GM18858 (cell line): ENCODE measurements around the gene SEC24C.

ENCODE experiments used
- ATAC-seq: cut with Tn5 transposase; IDR thresholded peaks from one replicate; pipeline ENCODE4 v1.9.1; 2021; ENCODE audit not compliant: unreplicated experiment

SEC24C gene

DNA sequence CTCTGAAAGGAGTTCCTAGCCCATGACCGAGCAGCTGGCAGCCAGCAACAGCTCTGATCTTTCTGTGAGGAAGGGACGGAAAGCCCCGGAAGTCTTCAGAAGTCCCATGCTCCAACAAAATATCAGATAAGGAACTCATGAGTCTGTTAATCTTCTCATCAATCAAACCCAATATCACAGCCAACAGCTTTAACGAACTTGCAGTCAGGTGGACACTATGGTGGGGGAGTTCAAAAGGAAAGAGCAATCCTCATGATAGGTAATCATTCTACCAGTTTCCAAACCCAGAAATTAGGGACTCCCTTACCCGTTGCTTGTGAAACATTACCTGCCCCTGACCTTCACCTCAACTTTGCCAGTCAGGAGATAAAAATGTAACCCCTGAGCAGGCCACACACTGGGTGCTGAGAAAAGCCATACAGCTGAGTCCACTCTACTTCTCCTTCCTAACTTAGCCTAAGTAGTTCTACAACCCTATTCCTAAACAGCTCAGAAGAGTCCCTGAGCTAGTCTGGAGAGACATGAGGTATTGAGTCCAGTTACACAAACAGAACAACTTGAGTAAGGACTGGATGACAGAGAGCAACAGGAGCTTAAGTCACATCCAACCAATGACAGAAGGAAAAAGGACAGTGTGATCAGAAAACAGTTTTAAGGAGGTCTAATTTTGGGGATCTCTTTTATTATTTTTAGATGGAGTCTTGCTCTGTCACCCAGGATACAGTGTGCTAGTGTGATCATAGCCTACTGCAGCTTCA is 65.1 kb downstream of the SEC24C start:
- ATAC-seq: no peak

DNA sequence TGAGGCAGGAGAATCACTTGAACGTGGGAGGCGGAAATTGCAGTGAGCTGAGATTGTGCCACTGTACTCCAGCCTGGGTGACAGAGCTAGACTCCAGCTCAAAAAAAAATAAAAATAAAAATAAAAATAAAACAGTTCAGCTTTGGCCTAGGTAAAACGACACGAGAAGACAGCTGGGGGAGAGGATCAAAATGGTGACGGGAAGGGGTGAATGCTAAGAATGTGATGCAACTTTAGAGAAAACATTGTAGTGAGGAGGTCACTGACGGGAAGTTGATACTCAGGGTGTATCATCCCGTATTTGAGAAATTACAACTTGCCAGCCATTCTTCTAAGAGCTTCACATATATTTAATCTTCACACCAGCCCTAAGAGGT is 66.2 kb downstream of the SEC24C start:
- ATAC-seq: no peak

DNA sequence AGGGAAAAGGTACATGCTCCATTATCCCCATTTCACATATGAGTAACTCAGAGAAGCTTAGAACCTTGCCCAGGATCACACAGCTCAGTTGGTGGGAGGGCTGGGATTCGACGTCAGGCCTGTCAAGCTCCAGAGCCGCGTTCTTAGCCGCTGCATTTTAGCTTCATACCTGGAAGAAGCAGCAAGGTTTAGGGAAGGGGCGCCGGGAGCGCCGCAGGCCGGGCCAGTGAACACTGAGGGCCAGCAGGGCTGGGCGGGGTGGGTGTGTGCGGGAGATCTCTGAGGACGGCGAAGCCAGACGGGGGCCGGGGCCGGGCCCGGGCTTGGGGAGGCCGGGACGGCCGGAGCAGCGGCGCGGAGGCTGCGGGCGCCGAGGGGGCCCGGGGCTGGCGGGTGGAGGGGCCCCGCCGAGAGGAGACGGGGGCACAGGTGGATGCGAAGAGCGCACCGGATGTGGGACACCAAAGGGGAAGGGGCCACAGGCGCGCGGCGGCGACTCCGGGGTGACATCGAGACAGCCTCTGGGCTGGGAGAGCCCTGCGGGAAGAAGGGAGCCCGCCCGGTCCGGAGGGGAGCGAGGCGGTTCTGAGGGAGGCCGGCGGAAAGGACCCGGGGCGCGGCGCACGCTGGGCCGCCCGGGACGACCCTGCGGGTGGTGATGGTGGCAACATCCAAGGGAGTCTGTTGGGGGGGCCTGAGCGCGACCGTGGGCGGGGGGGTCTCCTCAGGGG is 66.7 kb downstream of the SEC24C start:
- peak; percentile 6 for ATAC-seq

DNA sequence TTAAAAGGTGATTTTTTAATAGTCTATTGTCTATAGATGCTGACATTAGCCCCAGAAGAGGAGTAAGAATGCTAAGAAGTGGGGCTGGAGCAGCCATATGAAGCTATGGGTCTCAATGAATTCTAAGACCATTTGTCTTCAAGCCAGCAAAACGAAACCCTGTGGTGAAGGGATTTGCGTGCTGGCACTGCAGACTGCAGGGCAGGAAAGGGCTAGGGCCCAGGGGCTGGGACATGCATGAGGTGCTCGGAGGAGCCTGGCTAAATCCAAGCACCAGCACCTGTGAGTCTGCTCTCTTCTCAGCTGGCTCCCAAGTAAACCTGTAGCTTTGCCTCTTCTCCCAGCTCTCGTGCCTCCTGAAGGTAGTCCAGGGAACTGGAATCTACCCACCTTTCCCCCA is 68.5 kb downstream of the SEC24C start:
- no peak for ATAC-seq

DNA sequence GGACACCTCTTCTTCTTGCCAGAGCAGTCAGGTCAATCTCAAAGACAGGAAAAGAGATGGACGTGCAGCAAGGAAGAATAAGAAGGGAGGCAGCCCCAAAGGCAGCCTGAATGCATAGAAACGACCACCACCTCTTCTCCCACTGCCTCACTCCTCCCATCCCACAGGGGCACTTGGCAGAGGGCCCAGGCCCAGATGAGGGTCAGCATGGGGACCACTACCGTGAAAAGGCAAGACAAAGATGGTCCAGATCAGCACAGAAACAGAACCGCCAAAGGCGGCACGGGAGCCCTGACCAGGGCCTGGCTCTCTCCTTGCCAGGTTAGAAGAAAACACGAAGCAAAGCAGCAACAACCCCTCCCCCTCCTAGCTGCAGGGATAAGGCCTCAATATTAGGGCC is 69.2 kb downstream of the SEC24C start:
- no peak for ATAC-seq

DNA sequence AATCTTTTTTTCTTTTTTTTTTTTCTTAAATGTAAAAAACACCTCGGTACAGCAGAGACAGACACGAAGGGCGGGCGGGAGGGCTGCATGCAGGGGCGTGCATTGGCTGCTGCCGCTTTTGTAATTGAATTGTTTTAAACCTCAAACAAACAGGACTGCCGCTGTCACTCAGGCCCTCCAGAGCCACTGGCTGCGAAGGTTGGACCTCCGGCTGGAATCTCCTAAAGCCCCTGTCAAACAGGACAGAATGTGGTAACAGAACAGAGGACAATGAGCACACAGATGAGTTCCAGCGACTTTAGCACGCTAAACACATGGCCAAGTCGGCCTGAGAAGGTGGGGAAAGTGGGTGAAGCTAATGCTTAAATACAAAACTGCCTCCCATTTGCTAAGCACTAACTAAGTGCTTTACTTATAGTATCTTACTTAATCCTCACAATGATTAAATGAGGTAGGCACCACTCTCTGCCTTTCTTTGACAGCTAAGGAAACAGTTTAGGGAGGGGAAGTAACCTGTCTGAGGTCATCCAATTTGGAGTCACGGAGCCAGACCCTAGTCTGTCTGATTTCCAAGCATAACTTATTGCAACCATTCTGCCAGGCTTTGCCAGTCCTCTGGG is 70.2 kb downstream of the SEC24C start:
- no peak for ATAC-seq

DNA sequence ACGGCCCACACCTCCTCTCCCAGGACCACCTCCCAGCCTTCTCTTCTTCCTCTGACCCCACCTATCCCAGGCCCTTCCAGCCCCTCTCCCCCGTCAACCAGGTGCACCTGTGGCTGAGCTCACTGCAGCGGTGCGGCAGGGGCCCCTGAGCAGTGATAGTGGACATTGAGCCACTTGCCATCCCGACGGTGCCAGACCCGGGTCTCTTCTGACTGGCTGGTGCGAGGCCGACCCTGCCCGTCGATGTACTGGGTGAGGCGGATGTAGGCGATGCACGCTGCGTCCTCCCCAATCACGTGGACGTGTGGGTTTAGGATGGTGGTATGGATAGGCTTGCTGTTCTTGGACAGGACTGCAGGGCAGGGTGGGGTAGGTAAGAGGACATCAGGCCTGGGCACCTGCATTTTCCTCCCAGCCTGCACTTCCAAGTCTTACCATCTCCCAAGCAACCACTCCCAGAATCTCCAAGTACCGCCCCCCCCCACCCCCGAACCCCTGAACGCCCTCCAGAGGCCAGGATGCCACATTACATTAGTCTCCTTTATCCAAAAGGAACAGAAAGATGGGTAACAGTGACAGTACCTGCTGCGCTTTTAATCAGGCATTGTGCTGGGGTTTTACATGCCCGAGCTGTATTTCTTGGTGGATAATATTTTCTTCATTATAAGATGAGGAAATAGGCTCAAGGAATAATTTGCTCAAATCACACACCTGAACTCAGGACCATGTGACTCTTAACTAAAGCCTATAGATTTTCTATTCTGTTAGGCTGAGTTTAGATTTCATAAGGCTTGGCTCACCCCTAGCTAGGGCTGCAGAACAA is 70.9 kb downstream of the SEC24C start:
- no peak for ATAC-seq

DNA sequence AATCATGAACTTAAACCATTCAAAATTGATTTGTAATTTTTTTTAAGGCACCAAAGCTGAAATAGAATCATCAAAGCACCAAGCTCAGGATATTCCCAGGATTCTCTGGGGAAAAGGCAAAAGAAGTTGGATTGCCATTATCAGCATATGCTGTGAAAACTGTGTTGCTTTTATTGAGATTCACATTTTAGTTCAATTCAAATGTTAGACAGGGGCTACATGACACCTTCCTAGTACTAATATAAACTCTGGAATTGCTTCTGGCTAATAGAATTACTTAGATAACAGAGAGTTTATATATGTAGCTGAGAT is 71.5 kb downstream of the SEC24C start:
- ATAC-seq: no peak

DNA sequence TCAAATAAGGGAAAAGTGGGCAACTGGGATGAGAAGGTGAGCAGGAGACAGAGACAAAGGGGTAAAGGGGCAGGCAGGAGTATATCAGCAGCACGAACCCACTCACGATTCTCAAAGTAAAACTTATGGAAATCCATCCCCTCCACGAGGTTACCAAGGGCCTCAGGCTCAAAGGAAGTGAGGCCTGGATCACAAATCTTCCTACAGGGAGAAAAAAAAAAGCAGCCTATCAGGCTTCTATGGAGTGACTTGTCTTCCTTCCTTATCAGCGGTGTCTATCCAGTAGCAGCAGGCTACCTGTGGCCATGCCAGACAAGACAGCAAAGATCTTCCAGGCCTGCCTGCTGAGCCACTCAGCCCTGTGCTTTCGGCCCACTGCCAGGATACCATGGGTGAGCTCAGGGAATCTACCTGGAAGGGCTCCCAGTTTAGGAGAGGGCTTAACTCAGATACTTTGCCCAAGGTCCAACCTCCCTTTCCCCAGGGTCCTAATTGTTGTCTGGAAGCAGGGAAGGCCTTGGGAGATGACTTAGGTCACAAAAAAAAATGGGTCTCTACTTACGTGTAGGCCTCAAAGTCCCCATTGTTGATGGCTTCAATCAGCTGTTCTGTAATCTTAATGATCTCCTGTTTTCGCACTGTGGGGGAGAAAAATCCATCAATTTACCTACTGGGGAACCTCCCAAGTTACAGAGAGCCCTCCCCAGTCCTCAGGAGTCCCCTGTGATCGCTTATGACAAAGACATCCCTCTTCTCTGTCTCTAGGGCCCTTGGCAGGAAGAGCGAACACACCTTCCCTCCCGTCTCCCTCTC is 73.0 kb downstream of the SEC24C start:
- no peak for ATAC-seq

DNA sequence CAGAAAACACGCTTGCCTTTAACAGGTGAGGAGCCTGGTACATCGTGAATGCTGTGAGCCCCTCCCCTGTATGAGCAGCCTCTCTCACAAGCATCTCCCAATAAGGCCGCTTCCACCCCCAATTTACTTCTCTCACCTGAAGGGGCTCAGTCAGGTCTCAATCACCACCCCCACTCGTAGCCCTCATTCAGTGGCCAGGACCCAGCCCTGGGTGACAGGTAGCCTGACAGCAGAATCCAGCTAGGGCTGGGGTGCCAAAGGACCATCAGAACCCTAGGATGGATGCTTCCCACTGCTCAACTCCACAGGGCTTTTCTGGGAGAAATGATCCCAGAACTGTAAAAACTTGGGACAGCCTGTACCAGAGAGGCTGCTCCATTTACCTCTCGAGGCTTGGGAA is 73.7 kb downstream of the SEC24C start:
- ATAC-seq: no peak

DNA sequence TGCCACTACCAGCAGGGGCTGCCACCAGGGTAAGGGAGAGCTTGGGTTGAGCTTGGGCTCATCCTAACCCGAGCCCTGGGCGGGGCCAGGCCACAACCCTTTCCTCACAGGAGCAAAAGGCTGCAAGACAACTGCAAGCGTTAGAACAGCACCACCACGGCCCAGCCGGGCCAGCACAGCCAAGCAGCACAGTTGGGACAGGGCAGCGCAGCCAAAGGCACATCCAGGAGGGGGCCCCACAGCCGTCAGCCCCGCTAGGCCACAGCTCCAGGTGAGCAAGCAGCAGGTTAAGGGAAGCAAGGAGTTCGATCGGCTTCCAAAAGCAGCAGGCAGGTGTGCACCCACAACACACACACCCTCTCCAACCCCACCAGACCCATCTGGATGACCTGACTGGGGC is 74.2 kb downstream of the SEC24C start:
- ATAC-seq: no peak

DNA sequence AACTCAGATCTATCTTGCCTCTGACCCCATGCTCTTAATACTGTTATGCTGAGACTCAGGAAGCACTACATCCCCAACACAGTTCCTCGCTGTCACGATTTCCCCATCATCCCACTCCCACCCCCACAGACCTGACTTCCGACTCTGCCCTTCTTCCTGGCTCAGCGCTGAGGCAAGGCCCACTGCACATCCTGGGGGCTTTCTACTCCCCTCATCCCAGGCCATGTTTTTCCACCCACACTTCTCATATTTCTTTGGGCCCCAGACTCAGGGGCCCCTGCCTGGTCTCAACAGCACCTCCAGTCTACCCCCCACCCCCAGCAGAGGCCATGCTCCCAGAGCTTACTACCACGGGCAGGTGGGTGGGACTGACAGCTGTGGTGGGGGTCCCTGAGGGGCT is 74.9 kb downstream of the SEC24C start:
- no peak for ATAC-seq

DNA sequence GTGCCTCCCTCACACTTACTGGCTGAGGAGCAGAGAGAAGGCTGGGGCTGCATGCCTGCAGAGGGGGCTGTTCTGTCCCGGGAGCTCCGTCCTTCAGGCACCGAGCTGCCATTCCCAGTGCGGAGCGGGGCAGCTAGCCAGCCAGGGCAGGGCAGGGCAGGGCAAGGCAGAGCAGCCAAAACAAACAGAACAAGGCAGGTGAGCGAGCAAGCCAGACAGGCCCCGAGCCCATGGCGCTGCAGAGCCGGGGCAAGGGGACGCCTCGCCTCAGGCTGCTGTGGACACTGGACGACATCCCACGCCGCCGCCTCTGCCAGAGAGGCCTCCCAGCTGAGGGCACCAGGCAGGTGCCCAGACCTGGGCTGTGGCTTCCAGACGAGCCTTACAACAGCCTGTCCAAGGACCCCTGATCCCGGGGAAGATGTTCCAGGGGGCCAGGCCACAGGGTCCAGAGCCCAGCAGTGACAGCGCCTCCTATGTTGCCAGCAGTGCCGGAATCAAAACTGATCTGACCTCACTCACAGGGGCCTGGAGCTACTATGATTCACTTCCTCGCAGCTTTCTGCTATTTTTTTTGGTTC is 75.4 kb downstream of the SEC24C start:
- ATAC-seq: no peak
